Putamen (tissue), 1 donor: Measurements from ENCODE around the gene CNTN4.
"Not testable (repeated sequence)": the region's sequence is repeated elsewhere in the genome, so short reads cannot be mapped to it uniquely, and the experiment has no call there.

Experiments
- DNase-seq: peaks from one replicate; pipeline ENCODE4 v3.0.0-alpha.2; 2016; ENCODE audit warnings: low spot score

CNTN4 gene

DNA sequence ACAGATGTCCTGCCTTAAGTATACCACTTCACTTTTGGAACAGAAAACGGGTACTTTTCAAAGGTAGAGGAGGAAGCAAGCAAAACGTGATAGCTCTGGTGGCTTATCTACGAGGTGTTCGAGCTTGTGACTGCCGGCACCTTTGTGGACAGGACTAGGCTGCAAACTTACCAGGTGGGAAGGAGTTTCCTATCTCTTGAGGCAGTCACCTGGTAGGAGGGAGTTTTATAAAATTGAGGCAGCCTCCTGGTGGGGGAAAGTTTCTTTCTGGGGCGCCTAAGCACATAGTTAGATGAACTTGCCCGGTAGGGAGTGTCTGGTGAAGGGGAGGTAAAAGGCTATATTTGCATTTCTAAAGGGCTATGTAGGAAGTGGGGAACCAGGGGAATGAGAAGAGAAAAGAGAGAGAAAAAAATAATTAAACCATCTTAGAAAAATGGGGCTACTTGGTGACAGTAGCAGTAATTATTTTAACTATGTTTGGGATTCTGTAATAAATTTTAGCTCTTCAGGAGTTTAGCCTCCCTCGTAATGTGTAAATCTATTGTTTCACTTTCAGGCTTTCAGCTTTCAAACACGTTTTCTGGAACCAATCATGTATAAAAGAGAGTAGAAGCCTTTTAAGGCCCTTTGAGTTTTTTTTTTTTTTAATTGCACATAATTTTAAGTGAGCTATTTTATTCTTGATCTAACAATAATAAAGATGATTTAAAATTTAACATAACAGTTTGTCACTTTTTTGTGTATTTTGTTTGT, 880.5 kb downstream of the CNTN4 start:
- no peak for DNase-seq

- no peak for DNase-seq
Observed at GRCh38 chr3:2984005-2984830, 885.6 kb downstream of the CNTN4 start.

DNA sequence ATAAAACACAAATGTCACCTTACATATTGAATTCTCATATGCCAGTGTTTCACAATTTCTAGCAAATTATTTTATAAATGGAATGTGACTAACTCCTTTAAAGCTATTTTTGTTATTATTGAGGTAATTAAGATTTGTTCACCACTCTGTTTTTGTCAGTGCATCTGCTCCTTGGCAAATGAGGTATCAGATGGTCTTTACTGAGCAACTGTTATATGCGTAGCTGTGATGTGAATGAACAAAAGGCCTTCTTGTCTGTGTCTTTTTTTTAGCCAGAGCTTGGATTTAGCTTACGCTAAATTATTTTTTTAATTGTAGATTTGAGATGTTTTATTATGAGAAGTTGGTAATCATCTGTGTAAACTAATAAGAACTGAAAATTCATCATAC, 886.2 kb downstream of the CNTN4 start:
- no peak for DNase-seq

DNA sequence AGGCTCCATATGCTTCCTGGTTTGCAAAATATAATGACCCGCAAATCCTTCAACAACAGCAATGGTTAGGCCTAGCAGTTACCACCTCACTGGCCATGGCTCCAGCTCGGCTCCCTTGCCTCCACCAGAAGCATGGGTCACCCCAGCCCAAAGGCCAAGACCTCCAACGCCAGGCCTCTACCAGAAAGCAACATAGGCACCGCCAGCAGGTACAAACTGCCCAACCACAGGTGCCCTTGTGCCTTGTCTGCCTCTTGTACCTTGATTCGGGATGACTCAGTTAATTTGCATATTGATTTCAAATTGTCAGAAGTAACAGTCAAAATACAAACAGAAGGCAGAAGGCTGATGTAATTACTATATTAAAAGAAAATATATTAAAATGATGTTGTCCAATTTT, 886.8 kb downstream of the CNTN4 start:
- DNase-seq: no peak

DNA sequence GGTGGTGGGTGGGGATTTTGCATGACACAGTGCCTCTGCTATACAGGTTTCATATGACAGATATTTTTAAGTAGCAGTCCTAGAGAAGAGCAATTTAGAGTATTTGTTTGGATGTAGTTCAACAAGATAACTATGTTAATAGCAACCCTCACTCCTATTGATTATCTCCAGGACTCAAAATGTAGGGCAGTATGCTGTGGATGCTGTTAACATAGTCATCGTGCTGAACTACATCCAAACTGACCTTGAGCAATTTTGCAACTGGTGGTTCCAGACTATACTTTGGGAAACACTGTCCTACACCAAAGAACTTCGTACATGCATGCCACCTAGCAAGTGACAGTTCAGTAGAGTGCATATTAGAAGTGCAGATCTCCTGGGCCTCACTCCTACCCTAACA, 893.9 kb downstream of the CNTN4 start:
- DNase-seq: no peak

- not testable (repeated sequence) for DNase-seq
Observed at GRCh38 chr3:2993130-2993529, 894.5 kb downstream of the CNTN4 start.

- DNase-seq: no peak
Observed at GRCh38 chr3:2993736-2994135, 895.1 kb downstream of the CNTN4 start.

GRCh38 chr3:2995195-2995594, 896.5 kb downstream of the CNTN4 start:
- DNase-seq: no peak

DNA sequence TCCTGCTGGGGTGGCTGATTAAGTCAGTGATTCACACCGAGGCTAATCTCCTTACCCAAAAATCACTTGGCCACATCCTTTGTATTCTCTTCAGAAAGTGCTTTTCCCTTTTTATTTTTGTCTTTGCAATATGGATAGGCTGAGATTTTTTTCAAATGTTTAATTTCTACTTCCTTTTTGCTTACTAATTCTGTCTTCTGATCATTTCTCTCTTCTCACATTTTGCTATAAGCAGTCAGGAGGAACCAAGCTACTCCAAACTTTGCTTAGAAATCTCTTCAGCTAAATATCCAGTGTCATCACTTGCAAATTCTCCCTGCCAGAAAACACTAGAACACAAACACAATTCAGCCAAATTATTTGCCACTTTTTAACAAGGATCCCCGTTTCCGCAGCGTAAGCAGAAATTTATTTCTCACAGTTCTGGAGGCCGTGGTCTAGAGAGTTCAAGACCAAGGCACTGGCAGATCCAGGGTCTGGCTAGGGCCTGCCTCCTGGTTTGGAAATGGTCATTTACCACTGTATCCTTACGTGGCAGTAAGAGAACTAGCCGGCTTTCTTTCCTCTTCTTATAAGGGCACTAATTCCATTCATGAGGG, 906.6 kb downstream of the CNTN4 start:
- no peak for DNase-seq

DNA sequence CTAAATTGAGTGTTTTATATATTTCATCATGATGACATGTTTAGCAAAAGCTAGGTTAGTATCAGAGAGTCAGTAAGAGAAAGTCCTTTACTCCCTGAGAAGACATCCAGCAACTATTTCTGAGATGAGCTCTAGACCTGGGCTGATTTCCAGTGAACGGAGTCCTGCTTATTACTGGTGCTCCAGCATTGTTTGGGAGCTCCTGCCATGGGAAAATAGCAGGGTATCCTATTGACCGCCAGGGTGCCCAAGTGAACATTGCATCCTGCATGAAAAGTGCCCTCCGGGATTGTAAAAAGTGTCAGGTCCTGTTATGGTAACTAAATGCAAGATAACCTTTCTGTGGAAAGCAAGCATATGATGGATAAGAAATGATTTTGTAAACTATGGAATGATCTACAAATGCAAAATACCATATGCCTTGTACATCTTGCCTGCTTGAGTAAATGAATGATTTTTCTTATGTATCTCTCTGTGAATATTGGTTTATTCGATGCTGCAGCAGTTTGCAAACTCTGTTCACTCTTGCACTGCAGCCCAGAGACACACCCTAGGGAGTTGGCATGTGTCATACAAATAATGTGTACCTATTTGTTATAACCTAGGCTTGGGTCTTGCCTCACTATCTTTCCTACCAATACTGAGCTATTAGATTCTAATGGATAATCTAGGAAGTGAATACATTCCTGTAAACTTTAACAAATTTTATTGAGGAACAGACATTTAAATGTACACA, 914.8 kb downstream of the CNTN4 start:
- no peak for DNase-seq

- DNase-seq: peak; percentile 31
Observed at GRCh38 chr3:3015185-3016089, 916.8 kb downstream of the CNTN4 start.

DNA sequence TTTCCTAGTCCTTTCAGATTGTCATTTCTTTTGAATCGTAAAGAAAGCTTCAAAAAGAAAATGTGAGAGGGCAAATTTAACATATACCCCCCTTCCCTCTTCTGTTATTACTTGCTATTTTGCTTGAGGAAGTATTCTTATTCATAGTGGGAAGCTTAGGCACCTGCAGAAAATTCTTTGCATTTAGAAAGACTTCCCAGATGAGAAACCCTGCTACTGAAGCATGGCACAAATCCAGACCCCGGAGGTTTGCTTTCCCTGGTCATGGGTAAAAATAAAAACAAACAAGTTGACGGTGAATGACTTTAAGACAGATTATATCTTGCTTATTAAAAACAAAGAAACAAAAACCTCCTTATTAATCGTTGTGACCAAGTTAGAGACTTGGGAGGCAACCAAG, 917.6 kb downstream of the CNTN4 start:
- DNase-seq: no peak

- no peak for DNase-seq
Observed at GRCh38 chr3:3020209-3020608, 921.5 kb downstream of the CNTN4 start.

- no peak for DNase-seq
Observed at GRCh38 chr3:3023111-3023745, 924.6 kb downstream of the CNTN4 start.

GRCh38 chr3:3027976-3028567, 929.4 kb downstream of the CNTN4 start:
- no peak for DNase-seq

GRCh38 chr3:3031326-3031725, 932.7 kb downstream of the CNTN4 start:
- DNase-seq: no peak

DNA sequence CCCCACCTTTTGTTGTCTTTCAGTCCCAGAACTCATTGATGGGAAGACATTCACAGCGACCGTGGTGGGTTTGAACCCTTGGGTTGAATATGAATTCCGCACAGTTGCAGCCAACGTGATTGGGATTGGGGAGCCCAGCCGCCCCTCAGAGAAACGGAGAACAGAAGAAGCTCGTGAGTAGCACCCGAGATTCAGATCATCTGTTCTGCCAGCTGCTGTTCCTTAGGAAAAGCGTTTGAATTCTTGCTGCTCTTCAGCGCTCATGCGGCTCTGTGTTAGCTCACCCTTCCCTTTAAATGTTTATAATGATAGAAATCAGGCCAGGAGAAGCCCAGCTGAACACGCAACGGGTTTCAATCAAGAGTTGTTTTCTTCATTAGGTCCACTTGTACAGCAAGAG, 938.5 kb downstream of the CNTN4 start:
- DNase-seq: no peak

DNA sequence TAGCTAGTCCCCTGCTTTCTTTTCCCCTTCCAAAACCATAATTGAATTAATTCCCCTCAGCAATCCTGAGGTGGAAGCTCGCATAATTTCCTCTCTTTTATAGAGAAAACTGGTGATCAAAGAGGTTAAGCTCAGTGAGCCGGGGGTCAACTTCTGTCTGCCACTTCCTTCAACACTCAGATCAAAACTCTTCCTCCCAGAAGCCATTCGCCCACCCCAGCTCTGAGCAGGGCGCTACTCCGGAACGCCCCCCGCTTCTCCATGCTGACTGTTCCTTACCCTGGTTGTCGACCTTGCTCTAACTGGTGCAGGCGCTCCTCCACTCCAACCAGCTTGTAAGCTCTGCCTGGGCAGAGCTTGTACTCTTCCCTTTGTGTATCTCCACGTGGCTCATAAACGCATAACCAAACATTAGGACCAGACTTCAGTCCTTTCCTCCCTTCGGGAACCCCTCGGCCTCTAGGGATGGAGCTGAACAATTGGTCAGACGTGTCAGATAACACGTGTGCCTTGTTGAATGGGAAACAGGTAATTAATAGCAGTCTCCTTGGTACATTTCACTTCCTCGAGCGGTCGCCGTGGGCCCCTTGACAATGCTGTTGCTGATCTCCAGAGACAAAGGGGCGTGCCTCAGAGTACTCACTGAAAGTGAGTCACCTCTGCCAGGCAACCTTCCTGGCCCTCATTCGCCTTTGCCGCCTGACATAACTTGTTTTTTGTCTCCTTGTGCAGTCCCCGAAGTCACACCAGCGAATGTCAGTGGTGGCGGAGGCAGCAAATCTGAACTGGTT, 939.7 kb downstream of the CNTN4 start:
- DNase-seq: no peak

DNA sequence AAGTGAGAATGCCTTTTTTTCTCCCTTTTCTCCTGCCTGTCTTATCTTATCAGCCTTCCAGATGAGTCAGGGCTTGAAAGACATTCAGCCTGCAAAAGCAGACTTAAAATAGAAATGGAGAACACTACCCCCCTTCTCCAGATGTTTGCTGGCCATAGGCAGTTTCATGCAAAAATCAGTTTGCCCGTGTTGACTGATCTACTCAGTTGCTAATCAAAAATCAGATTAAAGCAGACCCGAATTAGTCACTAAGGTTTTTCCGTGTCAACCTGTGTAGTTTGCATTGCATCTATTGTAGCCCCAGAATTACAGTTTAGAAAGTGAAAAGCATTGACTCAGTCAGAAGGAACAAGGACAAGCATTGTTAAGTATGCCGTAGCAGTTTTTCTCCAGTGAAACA, 955.3 kb downstream of the CNTN4 start:
- DNase-seq: peak; percentile 26

DNA sequence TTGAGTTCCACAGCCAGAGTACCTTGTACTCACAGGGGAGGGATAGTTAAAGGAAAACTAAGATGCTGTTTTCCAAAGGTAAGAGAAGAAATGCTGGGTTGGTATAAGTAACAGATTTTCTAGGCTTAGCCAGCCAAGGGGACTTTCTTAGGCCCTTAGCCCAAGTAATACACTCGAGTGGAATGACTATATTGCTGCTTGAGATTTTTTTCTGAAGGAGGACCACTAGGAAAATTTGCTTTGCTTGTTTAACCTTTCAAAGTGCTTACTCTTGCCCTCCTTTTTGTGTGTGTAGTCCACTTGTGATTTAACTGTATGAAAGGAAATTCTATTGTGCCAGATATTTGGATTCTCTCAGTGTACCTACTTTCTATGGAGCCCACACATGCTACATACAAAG, 961.0 kb downstream of the CNTN4 start:
- no peak for DNase-seq
